ENCODE measurements around the gene STAU1. TPM values are rescaled to one million over a fixed set of nuclear protein-coding genes. Genes with fewer than 3 reads are reported as not detected.

STAU1 gene
- total and polyA plus RNA-seq, 4 donors: 53.5 to 89.2 (median 65.2) TPM

GRCh38 chr20:49118307-49118706 lies 69.8 kb downstream of the STAU1 start:
- DNase-seq (ENCODE audit: low spot score): no peak
- Histone ChIP-seq H3K36me3 (ENCODE audit: control insufficient read depth in 4 of 4, insufficient read depth in 3 of 4, low read depth in 1 of 4, low read length in 3 of 4) (peaks cover 15 to 79% (median 70%) of the 10 kb centered on the region in 4 donors), H3K27ac (ENCODE audit: low read depth in 1 of 2, low read length in 2 of 2) (no peak overlapping the region), H3K4me1 (ENCODE audit: control insufficient read depth in 4 of 4, insufficient read depth in 4 of 4, low read length in 3 of 4) (no peaks in the 10 kb centered on the region), H3K9me3 (ENCODE audit: control insufficient read depth in 4 of 4, low read length in 3 of 4) (no peaks in the 10 kb centered on the region), H3K9ac (ENCODE audit: low read depth in 1 of 2, low read length in 2 of 2) (no peak overlapping the region), H3K27me3 (ENCODE audit: control insufficient read depth in 4 of 4, insufficient read depth in 4 of 4, low read length in 3 of 4) (no peaks in the 10 kb centered on the region), H3K4me3 (ENCODE audit: low read depth in 1 of 3, low read length in 3 of 3) (no peak overlapping the region)
- 72% methylated on average over 3 of the region's 3 CpGs for WGBS
- TF ChIP-seq HNF4A (conservative IDR thresholded peaks at IDR 0.05) (no peak), JUND (IDR thresholded peaks at IDR 0.05) (no peak), RXRA (IDR thresholded peaks at IDR 0.05) (no peak), YY1 (IDR thresholded peaks at IDR 0.05) (no peak), FOXA2 (IDR thresholded peaks at IDR 0.05) (no peak), MAX (IDR thresholded peaks at IDR 0.05) (no peak), ZBTB33 (IDR thresholded peaks at IDR 0.05) (no peak), FOXA1 (IDR thresholded peaks at IDR 0.05) (no peak), EGR1 (IDR thresholded peaks at IDR 0.05; ENCODE audit: low read depth in 2 of 2) (no peak), REST (IDR thresholded peaks at IDR 0.05) (no peak), RAD21 (IDR thresholded peaks at IDR 0.05) (no peak), SP1 (IDR thresholded peaks at IDR 0.05) (no peak), ATF3 (IDR thresholded peaks at IDR 0.05) (no peak), CTCF (IDR thresholded peaks at IDR 0.05; ENCODE audit: low read depth, low read length, missing input control) (no peak)

- 85% methylated on average over 7 of the region's 7 CpGs for WGBS
- no peak overlapping the region for H3K27ac ChIP-seq (ENCODE audit: low read depth in 1 of 2, low read length in 2 of 2)
- no peak overlapping the region for H3K9ac ChIP-seq (ENCODE audit: low read depth in 1 of 2, low read length in 2 of 2)
- H3K4me3 ChIP-seq (ENCODE audit: low read depth in 1 of 3, low read length in 3 of 3): no peak overlapping the region
- no peak for DNase-seq (ENCODE audit: low spot score)
- H3K27me3 ChIP-seq (ENCODE audit: control insufficient read depth in 4 of 4, insufficient read depth in 4 of 4, low read length in 3 of 4): no peaks in the 10 kb centered on the region
- no peaks in the 10 kb centered on the region for H3K9me3 ChIP-seq (ENCODE audit: control insufficient read depth in 4 of 4, low read length in 3 of 4)
- peaks cover 15 to 76% (median 70%) of the 10 kb centered on the region in 4 donors for H3K36me3 ChIP-seq (ENCODE audit: control insufficient read depth in 4 of 4, insufficient read depth in 3 of 4, low read depth in 1 of 4, low read length in 3 of 4)
- no peaks in the 10 kb centered on the region for H3K4me1 ChIP-seq (ENCODE audit: control insufficient read depth in 4 of 4, insufficient read depth in 4 of 4, low read length in 3 of 4)
- TF ChIP-seq RXRA (IDR thresholded peaks at IDR 0.05) (no peak), ATF3 (IDR thresholded peaks at IDR 0.05) (no peak), HNF4A (conservative IDR thresholded peaks at IDR 0.05) (no peak), ZBTB33 (IDR thresholded peaks at IDR 0.05) (no peak), REST (IDR thresholded peaks at IDR 0.05) (no peak), EGR1 (IDR thresholded peaks at IDR 0.05; ENCODE audit: low read depth in 2 of 2) (no peak), HNF4G (IDR thresholded peaks at IDR 0.05) (no peak), SP1 (IDR thresholded peaks at IDR 0.05) (no peak)
These were observed 72.6 kb downstream of the STAU1 start for GRCh38 chr20:49115564-49115963.

Data from liver (tissue), 9 donors.